ENCODE results near the gene NUDT4. TPM values are rescaled to one million over a fixed set of nuclear protein-coding genes. Genes with fewer than 3 reads are reported as not detected.
"Not testable (repeated sequence)": the region's sequence is repeated elsewhere in the genome, so short reads cannot be mapped to it uniquely, and the experiment has no call there.

Gene NUDT4
- polyA plus RNA-seq, 1 donor = 79.6 TPM

DNA sequence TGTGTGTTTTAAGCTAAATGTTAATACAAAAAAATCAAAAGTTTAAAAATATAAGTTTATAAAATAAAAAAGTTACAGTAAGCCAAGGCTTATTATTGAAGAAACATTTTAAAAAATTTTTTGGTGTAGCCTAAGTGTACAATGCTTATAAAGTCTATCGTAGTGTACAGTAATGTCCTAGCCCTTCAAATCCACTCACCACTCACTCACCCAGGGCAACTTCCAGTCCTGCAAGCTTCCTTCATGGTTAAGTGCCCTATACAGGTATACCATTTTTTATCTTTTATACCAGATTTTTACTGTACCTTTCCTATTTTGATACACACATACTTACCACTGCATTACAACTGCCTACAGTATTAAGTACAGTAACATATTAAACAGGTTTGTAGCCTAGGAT is 52.1 kb downstream of the NUDT4 start:
- no peak for DNase-seq

DNA sequence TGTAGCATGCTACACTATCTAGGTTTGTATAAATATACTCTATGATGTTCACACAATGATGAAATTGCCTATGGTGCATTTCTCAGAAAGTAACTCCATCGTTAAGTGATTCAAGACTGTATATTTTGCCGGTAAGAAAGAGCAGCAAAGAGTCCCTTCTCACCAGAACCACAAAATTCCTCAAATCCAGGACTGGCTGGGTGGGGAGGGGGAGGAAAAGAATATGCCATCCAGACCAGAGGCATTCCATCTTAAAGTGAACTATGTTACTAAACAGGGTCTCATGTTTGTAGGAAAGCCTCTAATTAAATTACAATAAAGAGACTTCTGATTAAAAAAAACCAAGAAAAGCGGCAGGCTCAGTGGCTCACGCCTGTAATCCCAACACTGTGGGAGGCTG is 52.6 kb downstream of the NUDT4 start:
- DNase-seq = no peak

DNA sequence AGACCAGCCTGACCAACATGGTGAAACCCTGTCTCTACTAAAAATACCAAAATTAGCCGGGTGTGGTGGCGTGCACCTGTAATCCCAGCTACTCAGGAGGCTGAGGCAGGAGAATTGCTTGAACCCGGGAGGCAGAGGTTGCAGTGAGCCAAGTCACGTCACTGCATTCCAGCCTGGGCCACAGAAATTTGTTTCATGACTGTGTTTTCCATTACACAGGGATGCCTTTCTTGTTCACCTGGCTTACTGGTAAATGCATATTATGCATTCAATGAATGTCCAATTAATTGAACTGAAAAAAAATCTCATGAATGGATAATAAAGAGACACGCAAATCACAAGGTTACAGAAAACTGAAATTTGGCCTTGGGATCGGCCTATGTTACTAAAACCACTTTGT is 54.3 kb downstream of the NUDT4 start:
- not testable (repeated sequence) for DNase-seq

DNA sequence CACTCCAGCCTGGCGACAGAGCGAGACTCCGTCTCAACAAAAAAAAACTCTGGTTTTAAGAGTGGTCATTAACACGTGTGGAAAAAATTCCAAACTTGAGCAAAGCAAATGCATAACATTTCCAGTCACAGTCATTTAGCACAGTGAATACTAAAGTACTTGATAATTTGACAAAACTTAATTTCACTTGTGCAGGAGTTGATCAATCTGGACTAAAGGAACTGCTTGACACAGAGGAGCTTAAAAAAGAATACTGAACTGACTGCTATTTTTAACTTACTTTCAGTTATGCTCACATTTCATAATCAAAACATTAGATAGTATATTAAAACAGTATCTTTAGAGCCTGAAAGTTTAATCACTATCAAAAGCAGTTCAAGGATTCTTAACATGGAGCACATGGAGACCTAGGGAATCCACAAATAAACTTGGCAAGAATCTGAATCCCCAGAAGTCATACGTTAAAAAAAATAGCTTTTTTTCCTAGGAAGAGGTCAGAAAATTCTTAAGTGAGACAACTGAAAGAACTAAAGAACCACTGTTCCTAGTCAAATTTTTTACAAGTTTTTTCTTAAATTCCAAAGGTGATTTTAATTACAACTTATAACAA is 56.6 kb downstream of the NUDT4 start:
- no peak for DNase-seq

DNA sequence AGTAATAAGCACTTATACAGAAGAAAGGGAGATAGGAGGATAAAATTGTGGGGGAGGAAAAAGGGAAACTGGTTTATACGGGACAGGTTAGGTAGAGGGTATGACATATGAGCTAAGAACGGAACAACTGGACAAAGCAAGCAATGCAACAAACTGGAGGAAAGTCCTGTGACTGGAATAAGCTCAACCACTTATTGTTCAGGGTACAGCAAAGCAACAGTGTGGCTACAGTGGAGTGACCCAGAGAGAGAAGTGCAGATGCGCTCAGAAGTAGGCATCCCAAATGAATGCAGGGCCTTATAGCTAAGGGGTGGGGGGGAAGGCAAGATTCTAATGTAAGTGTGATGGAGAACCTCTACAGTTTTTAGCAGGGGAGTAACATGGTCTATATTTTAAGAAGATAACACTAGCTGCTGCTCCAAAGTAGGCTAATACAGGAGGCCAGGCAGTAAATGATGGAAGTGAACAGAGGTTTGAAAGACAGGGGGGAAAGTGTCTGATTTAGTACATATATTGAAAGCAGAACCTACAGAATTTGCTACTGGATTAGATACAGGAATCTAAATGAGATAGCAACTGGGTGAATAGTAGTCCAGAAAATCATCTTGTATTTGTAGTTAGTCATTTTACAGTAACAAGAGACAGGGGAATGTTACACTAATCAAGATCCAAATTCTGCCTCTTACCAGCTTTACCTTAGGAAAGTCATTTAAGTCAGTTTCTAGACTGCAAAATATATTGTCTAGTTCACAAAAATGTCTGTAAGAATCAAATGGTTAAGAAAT is 60.7 kb downstream of the NUDT4 start:
- DNase-seq = no peak

DNA sequence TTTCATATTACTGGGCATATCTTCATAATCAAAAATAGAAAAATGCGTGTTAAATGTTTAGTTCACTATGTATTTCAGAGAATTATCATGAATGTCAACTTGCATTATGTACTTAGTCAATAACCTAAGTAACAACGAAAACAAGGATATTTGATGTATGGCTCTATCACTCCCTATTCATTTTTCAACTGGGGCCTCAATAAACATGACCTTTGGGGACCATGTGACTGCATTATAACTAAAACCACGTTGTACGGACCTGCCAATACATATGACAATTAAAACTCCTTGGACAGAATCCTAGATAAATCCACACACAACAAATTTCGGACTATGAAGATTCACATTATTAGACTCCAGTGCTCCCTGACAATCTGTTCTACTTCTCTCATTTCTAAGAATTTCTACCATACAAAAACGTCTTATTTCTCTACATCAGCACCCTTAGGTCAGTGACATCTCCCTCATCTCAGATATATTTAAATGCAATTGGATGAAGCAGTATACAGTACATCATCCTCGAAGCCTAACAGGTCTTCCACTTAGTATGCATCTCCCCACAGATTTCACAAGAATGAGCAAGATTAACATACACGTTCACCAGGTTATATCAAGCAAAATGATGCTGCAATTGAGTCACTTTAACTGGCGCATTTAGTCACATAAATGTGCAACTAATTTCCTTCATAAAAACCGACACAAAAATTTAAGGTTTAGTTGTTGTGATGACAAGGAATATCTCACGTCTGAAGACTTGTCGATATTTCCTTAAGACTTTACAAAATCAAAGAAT is 62.5 kb downstream of the NUDT4 start:
- DNase-seq = no peak

DNA sequence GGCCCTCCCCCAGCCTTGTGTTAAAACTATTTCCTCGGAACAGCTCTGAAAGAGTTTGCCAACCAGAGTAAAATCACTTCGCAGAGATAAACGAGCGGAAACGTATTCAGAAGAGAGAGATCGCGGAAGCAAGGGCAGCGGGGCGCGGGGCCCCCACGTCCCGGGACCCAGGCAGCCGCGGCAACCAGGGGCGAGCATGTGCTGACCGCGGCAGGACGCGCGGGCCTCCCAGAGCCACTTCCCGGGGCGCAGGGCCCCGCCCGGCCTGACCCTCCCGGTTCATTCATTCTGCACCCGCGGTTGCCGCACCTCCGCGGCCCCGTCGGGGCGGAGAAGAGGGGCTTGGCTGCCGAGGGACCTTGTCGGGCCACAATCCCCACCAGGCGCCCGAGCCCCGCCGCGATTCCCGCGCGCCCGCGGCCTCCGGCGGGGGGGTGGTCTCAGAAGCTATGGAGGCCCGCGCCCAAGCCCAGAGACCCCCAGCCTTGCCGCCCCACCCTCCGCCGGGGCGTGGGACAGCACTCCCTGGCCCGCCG is 63.4 kb downstream of the NUDT4 start:
- peak; percentile 32 for DNase-seq

DNA sequence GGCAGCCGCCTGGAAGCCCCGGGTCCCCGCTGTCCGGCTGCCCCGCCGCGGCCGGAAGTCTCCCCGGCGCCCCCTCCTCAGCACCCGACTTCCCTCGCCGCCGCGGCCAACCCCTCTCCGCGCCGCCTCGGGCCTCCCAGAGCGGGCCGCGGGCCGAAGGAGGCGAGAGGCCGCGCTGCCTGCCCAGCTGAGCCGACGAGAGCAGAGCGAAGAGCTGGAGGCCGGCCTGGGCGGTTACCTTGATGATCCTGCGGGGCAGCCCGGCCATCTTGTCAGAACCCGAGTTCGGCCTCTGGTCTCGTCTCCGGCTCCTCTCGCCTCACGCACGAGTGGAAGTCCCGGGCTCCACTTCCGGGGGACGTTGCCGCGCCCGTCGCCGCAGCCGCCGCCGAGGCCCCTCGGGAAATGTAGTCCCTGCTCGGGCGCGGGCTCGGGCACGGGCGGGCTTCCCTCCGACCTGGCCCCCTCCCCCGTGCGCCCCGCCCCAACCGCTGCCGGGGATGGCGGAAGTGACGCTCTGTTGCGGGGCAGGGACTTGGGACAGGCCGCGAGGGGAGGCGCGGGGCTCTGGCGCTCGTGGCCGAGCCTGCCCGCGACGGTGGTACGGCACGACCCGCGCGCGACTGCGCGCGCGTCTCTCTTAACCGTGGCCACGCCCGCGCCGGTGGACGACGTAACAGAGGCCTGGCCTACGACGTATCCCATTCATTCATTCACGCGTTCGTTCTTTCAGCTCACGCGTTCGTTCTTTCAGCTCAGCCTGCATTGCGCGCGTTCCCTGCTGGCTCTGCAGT is 64.1 kb downstream of the NUDT4 start, which contains the start of gene UBE2N:
TSS of gene UBE2N (minus strand) at position 331 of the 794 bp plus-strand sequence. CDS start at position 268, 63 bp downstream.
- peak; percentile 94 for DNase-seq

DNA sequence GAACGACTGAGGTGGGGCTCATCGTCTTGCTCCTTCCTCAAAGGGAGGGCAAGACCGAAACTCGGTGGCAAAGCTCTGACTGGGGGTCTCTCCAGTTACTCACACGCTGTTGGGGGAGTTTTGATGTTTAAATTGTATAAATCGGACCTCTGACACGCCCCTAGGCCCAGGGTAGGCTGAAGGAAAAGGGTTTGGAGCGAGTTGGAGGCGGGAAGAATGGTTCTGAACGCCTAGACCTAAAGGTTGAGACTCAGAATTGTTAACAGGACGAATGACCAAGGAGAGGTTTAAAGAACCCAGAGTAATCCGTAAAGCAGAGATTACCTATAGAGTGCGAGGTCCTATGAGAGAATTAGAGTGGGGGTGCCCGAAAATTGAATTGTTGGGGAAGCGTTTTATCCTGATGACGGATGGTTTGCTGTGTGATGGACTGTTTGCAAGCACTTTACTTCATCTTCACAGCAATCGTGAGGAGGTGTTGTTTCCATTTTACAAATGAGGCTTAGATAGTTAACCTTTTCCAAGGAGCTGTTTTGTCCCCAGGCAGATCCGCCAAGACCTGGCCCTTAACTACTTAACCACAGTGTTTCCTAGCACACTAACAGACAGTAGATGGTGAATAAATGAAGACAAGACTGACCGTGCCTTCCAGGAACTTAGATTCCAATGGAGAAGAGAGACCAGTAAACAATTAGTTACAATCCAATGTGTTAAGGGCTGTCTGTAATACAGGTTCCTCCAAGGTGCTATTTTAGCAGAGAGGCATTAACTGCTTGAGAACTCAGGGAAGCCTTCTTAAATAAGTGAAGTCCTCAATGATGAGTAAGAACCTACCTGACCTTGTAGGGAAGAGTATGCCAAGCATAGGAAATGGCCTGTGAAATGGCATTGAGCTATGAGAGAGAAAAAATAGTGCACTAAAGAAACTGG is 65.0 kb downstream of the NUDT4 start:
- no peak for DNase-seq

DNA sequence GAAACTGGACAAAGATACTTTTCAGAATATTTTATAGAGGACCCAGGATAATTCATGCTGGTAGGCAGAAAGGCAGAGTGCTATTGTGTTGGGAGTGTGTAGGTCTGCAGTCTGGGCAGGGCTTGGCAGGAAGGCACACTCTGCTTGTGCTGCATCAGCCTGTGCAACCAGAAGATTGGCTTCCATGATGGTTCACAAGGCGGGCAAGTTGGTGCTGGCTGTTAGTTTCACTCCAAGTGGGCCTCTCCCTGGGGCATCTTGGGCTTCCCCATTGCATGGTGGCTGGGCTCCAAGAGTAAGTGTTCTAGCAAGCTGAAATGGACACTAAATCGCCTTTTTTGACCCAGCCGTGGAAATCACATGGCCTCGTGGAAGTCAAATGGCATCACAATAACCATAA is 65.9 kb downstream of the NUDT4 start:
- DNase-seq = no peak

DNA sequence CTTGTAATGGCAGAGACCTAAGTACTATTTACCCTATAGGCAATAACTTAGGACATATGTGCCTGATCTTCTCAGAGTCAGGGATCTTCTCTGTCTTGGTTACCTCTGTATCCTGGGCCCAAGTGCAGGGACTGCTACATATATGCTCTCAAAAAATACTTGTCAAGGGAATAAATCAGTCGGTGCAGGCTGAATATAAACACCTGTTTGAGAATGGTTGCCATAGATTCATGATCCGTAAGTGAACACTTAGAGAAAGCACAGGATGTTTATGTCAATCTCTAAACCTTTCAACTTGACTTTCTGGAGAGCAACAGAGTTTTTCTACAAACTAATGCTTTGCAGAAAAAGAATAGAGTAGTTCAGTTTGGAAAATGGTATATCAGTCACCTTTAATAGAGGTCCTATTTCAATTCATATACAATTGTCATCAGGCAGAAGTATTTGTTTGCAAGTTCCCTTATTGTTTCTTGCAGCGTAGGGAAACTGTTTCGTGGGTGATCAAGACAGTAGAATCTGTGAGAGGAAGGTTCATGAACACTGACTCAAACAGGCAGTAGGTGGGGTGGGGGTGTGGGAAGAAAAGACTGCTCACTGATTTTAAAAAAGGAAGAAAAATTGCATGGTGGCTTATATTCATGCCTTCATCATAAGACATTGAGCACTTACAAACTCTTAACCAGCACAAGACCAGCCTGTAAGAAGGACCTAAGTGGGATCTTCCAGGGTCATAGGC is 70.0 kb downstream of the NUDT4 start:
- no peak for DNase-seq

DNA sequence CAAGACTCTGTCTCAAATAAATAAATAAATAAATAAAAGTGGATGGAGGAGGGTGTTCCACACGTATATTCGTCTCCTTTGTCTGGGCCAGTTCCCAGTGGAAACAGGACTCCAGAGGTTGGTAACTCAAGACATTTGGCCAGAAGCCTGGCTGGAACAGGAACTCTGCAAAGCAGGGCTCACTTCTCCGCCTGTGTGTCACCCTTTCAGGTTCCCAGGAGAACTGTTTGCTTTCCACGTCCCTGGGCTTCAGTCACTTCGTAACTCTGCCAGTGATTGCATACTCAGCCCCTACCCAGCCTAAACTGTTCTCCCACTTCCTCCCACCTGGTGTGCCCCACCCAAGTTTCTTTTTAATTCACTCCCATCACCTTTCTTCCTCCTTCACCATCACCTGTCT is 71.1 kb downstream of the NUDT4 start:
- no peak for DNase-seq

DNA sequence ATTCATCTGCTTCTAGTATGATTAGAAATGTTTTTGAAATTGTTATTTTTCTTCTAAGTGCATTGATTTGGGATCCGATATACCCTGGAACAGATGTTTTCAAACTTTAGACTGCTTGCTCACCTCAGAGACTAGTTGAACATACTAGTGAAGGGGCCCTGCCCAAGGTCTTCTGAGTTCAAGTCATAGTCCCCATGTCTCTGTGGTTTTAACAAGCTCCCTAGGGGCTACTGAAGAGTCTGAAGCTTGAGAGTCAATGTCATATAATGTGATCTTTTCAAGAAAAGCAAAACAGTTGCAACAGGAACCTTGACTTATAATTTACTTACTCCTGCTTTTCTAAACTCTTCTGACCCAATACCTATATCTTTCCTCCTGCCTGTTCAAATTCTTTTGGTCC is 71.6 kb downstream of the NUDT4 start:
- DNase-seq = no peak

DNA sequence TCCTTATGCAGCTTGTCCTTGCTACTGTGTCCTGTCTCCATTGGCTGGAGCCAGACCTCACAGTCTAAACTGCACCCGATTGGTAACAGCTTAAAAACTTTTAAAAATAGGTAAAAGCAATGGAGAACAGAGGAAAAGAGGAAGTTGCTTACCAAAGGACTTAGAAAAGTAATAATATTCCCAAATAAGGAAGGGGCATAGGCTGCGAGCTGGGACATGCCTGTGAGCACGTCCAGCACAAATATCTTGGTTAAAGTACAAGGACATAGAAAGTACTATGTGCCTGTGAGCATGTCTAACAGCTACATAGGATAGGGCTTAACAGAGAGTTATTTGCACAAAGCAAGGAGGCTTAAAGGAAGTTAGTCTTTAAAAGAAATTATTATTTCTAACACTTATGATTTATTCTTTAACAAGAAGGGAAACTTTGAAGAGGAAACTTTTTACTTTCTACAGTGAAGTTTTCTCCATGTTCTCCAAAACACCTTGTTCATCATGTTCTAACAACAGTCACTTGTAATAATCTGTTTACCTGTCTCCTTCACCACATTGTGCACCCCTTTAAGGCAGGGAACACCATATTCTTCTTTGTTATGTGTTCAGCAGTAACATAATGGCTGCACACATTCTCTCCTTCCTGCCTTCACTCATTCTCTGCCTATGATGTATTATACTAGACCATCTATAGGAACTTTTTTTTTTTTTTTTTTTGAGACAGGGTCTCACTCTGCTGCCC is 73.9 kb downstream of the NUDT4 start:
- DNase-seq = no peak

DNA sequence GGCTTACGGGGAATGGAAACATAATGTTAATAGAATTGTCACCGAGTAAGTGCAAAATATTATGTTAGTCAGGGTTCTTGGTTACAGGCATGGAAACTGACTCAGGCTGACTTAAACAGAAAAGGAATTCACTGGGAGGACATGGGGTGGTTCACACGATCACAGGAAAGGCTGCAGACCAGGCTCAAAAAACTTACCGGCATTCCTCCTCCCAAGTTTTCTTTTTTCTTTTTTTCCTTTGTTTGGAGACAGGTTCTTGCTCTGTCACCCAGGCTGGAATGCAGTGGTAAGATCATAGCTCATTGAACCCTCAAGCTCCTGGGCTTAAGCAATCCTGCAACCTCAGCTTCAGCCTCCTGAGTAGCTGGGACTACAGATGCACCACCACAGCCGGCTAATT is 75.9 kb downstream of the NUDT4 start:
- no peak for DNase-seq

DNA sequence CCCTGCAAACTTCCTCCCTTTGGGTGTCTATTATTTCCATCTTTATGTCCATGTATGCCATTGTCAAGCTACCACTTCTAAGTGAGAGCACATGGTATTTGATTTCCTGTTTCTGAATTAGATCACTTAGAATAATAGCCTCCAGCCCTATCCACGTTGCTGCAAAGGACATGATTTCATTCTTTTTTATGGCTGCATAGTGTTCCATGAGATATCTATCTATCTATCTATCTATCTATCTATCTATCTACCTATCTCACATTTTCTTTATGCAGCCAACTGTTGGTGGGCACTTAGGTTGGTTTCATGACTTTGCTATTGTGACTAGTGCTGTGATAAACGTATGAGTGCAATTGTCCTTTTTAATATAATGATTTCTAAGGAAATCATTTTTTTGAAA is 78.4 kb downstream of the NUDT4 start:
- DNase-seq = no peak
